ENCODE results near the gene KLHDC10. TPM values are rescaled to one million over a fixed set of nuclear protein-coding genes. Genes with fewer than 3 reads are reported as not detected.
A peak's percentile ranks its signal among the peaks of the same experiment; 100 is the strongest.
"Not testable (repeated sequence)": the region's sequence is repeated elsewhere in the genome, so short reads cannot be mapped to it uniquely, and the experiment has no call there.

Gene KLHDC10
- total and polyA plus RNA-seq, 2 experiments from 2014 or later, result 7.2 to 29.0 TPM

- no peak overlapping the region for H3K27ac ChIP-seq
- peaks cover 7% of the 10 kb centered on the region for H3K4me1 ChIP-seq (ENCODE audit: insufficient read depth)
- peaks cover 29% of the 10 kb centered on the region for H4K20me1 ChIP-seq (ENCODE audit: insufficient read depth, poor library complexity, severe bottlenecking)
- no peak for DNase-seq (ENCODE audit: low spot score)
- no peaks in the 10 kb centered on the region for H3K9me3 ChIP-seq (ENCODE audit: low read depth)
- no peak overlapping the region for H3K4me3 ChIP-seq
- no peaks in the 10 kb centered on the region for H3K9me2 ChIP-seq (replicated peaks; ENCODE audit: insufficient read depth)
- TF ChIP-seq EZH2 (IDR thresholded peaks at IDR 0.05; ENCODE audit: borderline replicate concordance), result no peak
- no peak for TF ChIP-seq EZH2phosphoT487 (IDR thresholded peaks at IDR 0.05; ENCODE audit: low read depth, severe bottlenecking, unreplicated experiment)
- TF ChIP-seq CTCF (IDR thresholded peaks at IDR 0.05; ENCODE audit: poor library complexity), result no peak
- H3K36me3 ChIP-seq (replicated peaks; ENCODE audit: insufficient read depth, low read depth), result no peaks in the 10 kb centered on the region
- WGBS (ENCODE audit: low lambda C conversion rate, missing lambda C conversion rate), result 82% methylated on average over 3 of the region's 3 CpGs
- H3K4me2 ChIP-seq, result no peak overlapping the region
- H2AFZ ChIP-seq, result no peak overlapping the region
- peaks cover 97% of the 10 kb centered on the region for H3K79me2 ChIP-seq
- no peaks in the 10 kb centered on the region for H3K27me3 ChIP-seq
These were observed 9.6 kb downstream of the KLHDC10 start for GRCh38 chr7:130079846-130080394.

- not testable (repeated sequence) for H3K4me2 ChIP-seq; H3K4me3 ChIP-seq; H3K9me3 ChIP-seq (ENCODE audit: low read depth); H3K36me3 ChIP-seq (replicated peaks; ENCODE audit: insufficient read depth, low read depth); H2AFZ ChIP-seq; H3K9me2 ChIP-seq (replicated peaks; ENCODE audit: insufficient read depth); H3K27ac ChIP-seq; H3K27me3 ChIP-seq; H3K4me1 ChIP-seq (ENCODE audit: insufficient read depth); DNase-seq (ENCODE audit: low spot score)
- WGBS (ENCODE audit: low lambda C conversion rate, missing lambda C conversion rate), result 91% methylated on average over 4 of the region's 4 CpGs
- Histone ChIP-seq H4K20me1 (ENCODE audit: insufficient read depth, poor library complexity, severe bottlenecking) (peaks cover 16% of the 10 kb centered on the region), H3K79me2 (peaks cover 96% of the 10 kb centered on the region)
These were observed 13.2 kb downstream of the KLHDC10 start for GRCh38 chr7:130083497-130083896.

DNA sequence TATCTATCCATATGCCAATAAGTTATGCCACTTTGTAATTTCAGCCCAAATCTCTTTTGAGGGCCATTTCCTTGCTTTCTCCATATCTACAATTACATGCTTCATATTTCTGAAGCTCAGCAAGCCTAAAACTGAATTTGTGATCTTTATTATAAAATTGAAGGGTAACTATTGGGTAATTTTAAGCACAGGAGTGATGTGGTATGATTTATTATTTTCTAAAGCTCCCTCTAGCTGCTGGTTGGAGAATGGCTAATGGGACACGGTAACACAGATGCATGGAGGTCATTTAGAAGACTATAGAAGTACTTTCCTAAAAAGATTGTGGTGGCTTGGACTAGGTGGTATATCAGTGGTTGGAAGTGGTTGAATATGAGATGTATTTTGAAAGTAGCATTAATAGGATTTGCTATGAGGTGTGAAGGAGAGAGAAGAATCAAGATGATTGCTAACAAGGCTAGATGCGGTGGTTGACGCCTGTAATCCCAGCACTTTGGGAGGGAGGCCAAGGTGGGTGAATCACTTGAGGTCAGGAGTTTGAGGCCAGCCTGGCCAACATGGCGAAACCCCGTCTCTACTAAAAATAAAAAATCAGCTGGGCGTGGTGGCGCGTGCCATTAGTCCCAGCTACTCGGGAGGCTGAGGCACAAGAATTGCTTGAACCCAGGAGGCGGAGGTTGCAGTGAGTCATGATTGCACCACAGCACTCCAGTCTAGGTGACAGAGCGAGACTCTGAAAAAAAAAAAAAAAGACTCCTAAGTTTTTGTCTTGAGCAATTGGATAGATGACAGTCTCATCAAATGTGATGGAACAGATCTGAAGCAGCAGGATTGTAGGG, 13.9 kb downstream of the KLHDC10 start:
- no peak for DNase-seq (ENCODE audit: low spot score)
- 95% methylated on average over 11 of the region's 11 CpGs for WGBS (ENCODE audit: low lambda C conversion rate, missing lambda C conversion rate)
- H3K27ac ChIP-seq, result no peak overlapping the region
- H2AFZ ChIP-seq, result no peak overlapping the region
- no peak overlapping the region for H3K4me3 ChIP-seq
- H3K36me3 ChIP-seq (replicated peaks; ENCODE audit: insufficient read depth, low read depth), result no peaks in the 10 kb centered on the region
- H3K9me3 ChIP-seq (ENCODE audit: low read depth), result no peaks in the 10 kb centered on the region
- H3K27me3 ChIP-seq, result no peaks in the 10 kb centered on the region
- peaks cover 96% of the 10 kb centered on the region for H3K79me2 ChIP-seq
- H3K4me2 ChIP-seq, result no peak overlapping the region
- H3K9me2 ChIP-seq (replicated peaks; ENCODE audit: insufficient read depth), result no peaks in the 10 kb centered on the region
- TF ChIP-seq EZH2phosphoT487 (IDR thresholded peaks at IDR 0.05; ENCODE audit: low read depth, severe bottlenecking, unreplicated experiment) (no peak), CTCF (IDR thresholded peaks at IDR 0.05; ENCODE audit: poor library complexity) (peak; percentile 36)
- peaks cover 14% of the 10 kb centered on the region for H4K20me1 ChIP-seq (ENCODE audit: insufficient read depth, poor library complexity, severe bottlenecking)
- no peaks in the 10 kb centered on the region for H3K4me1 ChIP-seq (ENCODE audit: insufficient read depth)

GRCh38 chr7:130085235-130085634, 14.9 kb downstream of the KLHDC10 start:
- H4K20me1 ChIP-seq (ENCODE audit: insufficient read depth, poor library complexity, severe bottlenecking), result peaks cover 12% of the 10 kb centered on the region
- not testable (repeated sequence) for H3K36me3 ChIP-seq (replicated peaks; ENCODE audit: insufficient read depth, low read depth); H3K4me1 ChIP-seq (ENCODE audit: insufficient read depth); H2AFZ ChIP-seq; DNase-seq (ENCODE audit: low spot score); H3K4me2 ChIP-seq; H3K4me3 ChIP-seq; H3K9me2 ChIP-seq (replicated peaks; ENCODE audit: insufficient read depth); H3K27me3 ChIP-seq; H3K9me3 ChIP-seq (ENCODE audit: low read depth); H3K27ac ChIP-seq
- peaks cover 97% of the 10 kb centered on the region for H3K79me2 ChIP-seq
- WGBS (ENCODE audit: low lambda C conversion rate, missing lambda C conversion rate), result 98% methylated on average over 5 of the region's 5 CpGs
